Gastrocnemius medialis (tissue), 4 donors: ENCODE measurements around the gene KANK2. TPM values are rescaled to one million over a fixed set of nuclear protein-coding genes. Genes with fewer than 3 reads are reported as not detected.
"Not testable (repeated sequence)": the region's sequence is repeated elsewhere in the genome, so short reads cannot be mapped to it uniquely, and the experiment has no call there.

Experiments
- ATAC-seq, 2 donors: fragments of 150-250 bp; one replicate each; pipeline ENCODE4 v1.9.1; 2016
- DNase-seq, 2 donors: peaks; one replicate each; pipeline ENCODE4 v3.0.0-alpha.2; 2019
- H3K27ac ChIP-seq, 4 donors: fragments of 200-600 bp; sonication (generic); 1 replicate in 1 of 4; 2 replicates in 3 of 4; pipeline ENCODE4 v1.5.1; 2016 to 2018; ENCODE audit warnings: mild to moderate bottlenecking in 2 of 4, moderate library complexity in 1 of 4
- H3K27me3 ChIP-seq, 3 donors: fragments of 200-600 bp; sonication (generic) in 2 of 3; 1 replicate in 1 of 3; 2 replicates in 2 of 3; pipeline versions ENCODE4 v1.5.1 to v1.6.0; 2016 to 2019; ENCODE audit warnings: mild to moderate bottlenecking in 1 of 3, moderate library complexity in 1 of 3
- H3K36me3 ChIP-seq, 2 donors: fragments of 200-600 bp; sonication (generic) in 1 of 2; one replicate each; pipeline ENCODE4 v1.5.1; 2017 to 2018
- H3K4me1 ChIP-seq, 2 donors: fragments of 200-600 bp; sonication (generic) in 1 of 2; one replicate each; pipeline ENCODE4 v1.5.1; 2016 to 2017; ENCODE audit warnings: mild to moderate bottlenecking in 2 of 2
- H3K4me3 ChIP-seq, 4 donors: fragments of 200-600 bp; sonication (generic) in 3 of 4; 1 replicate in 1 of 4; 2 replicates in 3 of 4; pipeline ENCODE4 v1.5.1; 2016 to 2019; ENCODE audit warnings: mild to moderate bottlenecking in 2 of 4
- H3K9me3 ChIP-seq, 3 donors: fragments of 200-600 bp; sonication (generic) in 2 of 3; 1 replicate in 1 of 3; 2 replicates in 2 of 3; pipeline ENCODE4 v1.5.1; 2016 to 2019
- CTCF ChIP-seq, 5 experiments: fragments of 450-650 bp in 3 of 5; fragments of 200-600 bp in 2 of 5; sonication (generic) in 2 of 5; IDR thresholded peaks in 4 of 5; conservative IDR thresholded peaks in 1 of 5; 1 replicate in 4 of 5; 2 replicates in 1 of 5; pipeline ENCODE4 v1.5.1; 2016 to 2019; ENCODE audit warnings: antibody characterized with exemption in 5 of 5, mild to moderate bottlenecking in 3 of 5, moderate library complexity in 3 of 5
- POLR2A ChIP-seq, 2 donors: fragments of 450-650 bp; IDR thresholded peaks; one replicate each; pipeline ENCODE4 v1.6.1; 2017; ENCODE audit warnings: antibody characterized with exemption in 2 of 2, mild to moderate bottlenecking in 2 of 2, moderate library complexity in 2 of 2
- in situ Hi-C, 4 donors: fragments of 200-750 bp; cut with MboI; loops; one replicate each; pipeline versions ENCODE4 v1.15.0 to v1.8.0; 2017; ENCODE audit warnings: low sequenced_read_pairs in 4 of 4
- intact Hi-C: fragments of 100-400 bp; cut with DNase I; formaldehyde crosslinking; loops from one replicate; pipeline ENCODE4 v1.15.1; 2023; ENCODE audit warnings: low total_unique reads
- total RNA-seq, 4 donors: library from RNA; depleted of rRNA; stranded (reverse); fragments of >200 nt; gene quantifications; one replicate each; pipeline versions ENCODE4 v1.1.0 to v1.2.3, GENCODE V29; 2016

The KANK2 gene
- total RNA-seq, 4 donors from 2014 or later, result 37.7 to 192 (median 149) TPM

GRCh38 chr19:11125994-11126685 lies 71.2 kb downstream of the KANK2 start:
- no peak overlapping the region for H3K27ac ChIP-seq
- in situ Hi-C loops, result loop anchor here in 3 of 4 donors (5.0 to 10.0 kb wide), 3 partner anchors 89 to 191 kb away; no protein-coding TSS in a partner anchor
- TF ChIP-seq CTCF (IDR thresholded peaks at IDR 0.05 in 4 of 5, conservative IDR thresholded peaks at IDR 0.05 in 1 of 5) (peak; percentile 69 to 75 (median 71)), POLR2A (IDR thresholded peaks at IDR 0.05) (no peak)

GRCh38 chr19:11124157-11124556 lies 73.2 kb downstream of the KANK2 start:
- H3K27ac ChIP-seq, H3K9me3 ChIP-seq, H3K36me3 ChIP-seq, intact Hi-C loops, H3K27me3 ChIP-seq, H3K4me1 ChIP-seq, ATAC-seq, DNase-seq, H3K4me3 ChIP-seq: not testable (repeated sequence)
- in situ Hi-C loops, result loop anchor here in 2 of 4 donors (10.0 kb wide), 2 partner anchors 89 to 189 kb away; no protein-coding TSS in a partner anchor

More at GRCh38 chr19:11125994-11126685, 71.2 kb downstream of the KANK2 start:
- intact Hi-C loops, result no loop called here
- Histone ChIP-seq H3K36me3 (peaks cover 0 to 4% of the 10 kb centered on the region in 2 donors), H3K4me1 (no peaks in the 10 kb centered on the region), H3K9me3 (no peaks in the 10 kb centered on the region), H3K27me3 (no peaks in the 10 kb centered on the region), H3K4me3 (no peak overlapping the region)
- DNase-seq (peak; percentile 45 to 63), ATAC-seq (peak; percentile 50 to 57)

- Histone ChIP-seq H3K4me3 (no peak overlapping the region), H3K27me3 (no peaks in the 10 kb centered on the region), H3K9me3 (no peaks in the 10 kb centered on the region), H3K4me1 (no peaks in the 10 kb centered on the region), H3K36me3 (peaks cover 0 to 9% of the 10 kb centered on the region in 2 donors), H3K27ac (no peak overlapping the region)
- intact Hi-C loops, result no loop called here
- in situ Hi-C loops, result loop anchor here in 2 of 4 donors (10.0 kb wide), 2 partner anchors 88 to 188 kb away; no protein-coding TSS in a partner anchor
- TF ChIP-seq POLR2A (IDR thresholded peaks at IDR 0.05) (no peak), CTCF (IDR thresholded peaks at IDR 0.05 in 4 of 5, conservative IDR thresholded peaks at IDR 0.05 in 1 of 5) (no peak)
- DNase-seq (no peak), ATAC-seq (no peak)
These were observed 74.2 kb downstream of the KANK2 start for GRCh38 chr19:11123114-11123513.

GRCh38 chr19:11121963-11122362 lies 75.4 kb downstream of the KANK2 start:
- H3K36me3 ChIP-seq, DNase-seq, H3K27ac ChIP-seq, H3K9me3 ChIP-seq, intact Hi-C loops, ATAC-seq, H3K4me3 ChIP-seq, H3K4me1 ChIP-seq, H3K27me3 ChIP-seq: not testable (repeated sequence)
- in situ Hi-C loops, result loop anchor here in 2 of 4 donors (10.0 kb wide), 2 partner anchors 87 to 187 kb away; no protein-coding TSS in a partner anchor

- intact Hi-C loops (no loop called here), in situ Hi-C loops (no loop called here)
- H3K27ac ChIP-seq, result no peak overlapping the region
- no peaks in the 10 kb centered on the region for H3K27me3 ChIP-seq
- no peaks in the 10 kb centered on the region for H3K4me1 ChIP-seq
- H3K4me3 ChIP-seq, result no peak overlapping the region
- no peak for ATAC-seq
- H3K36me3 ChIP-seq, result peaks cover 0 to 5% of the 10 kb centered on the region in 2 donors
- no peaks in the 10 kb centered on the region for H3K9me3 ChIP-seq
- no peak for DNase-seq
- TF ChIP-seq POLR2A (IDR thresholded peaks at IDR 0.05) (no peak), CTCF (IDR thresholded peaks at IDR 0.05 in 4 of 5, conservative IDR thresholded peaks at IDR 0.05 in 1 of 5) (no peak)
These were observed 80.8 kb downstream of the KANK2 start for GRCh38 chr19:11116507-11116906.
